Astrocyte (in vitro differentiated cells and primary cell): ENCODE measurements around the gene CD22.

ENCODE experiments used
- CTCF ChIP-seq: IDR thresholded peaks from 2 replicates; pipeline ENCODE4 v1.5.1; 2011; ENCODE audit warnings: low read depth, mild to moderate bottlenecking, inconsistent platforms, low read length, moderate library complexity; ENCODE audit not compliant: insufficient read depth
- EZH2 ChIP-seq: IDR thresholded peaks from 2 replicates; pipeline ENCODE4 v1.6.1; 2012; ENCODE audit warnings: mild to moderate bottlenecking, low read length, inconsistent platforms; ENCODE audit not compliant: insufficient read depth

GRCh38 chr19:35363001-35363590 lies 34.1 kb downstream of the CD22 start:
- no peak for TF ChIP-seq CTCF
- TF ChIP-seq EZH2 = no peak
